ENCODE data around the gene GAS6. TPM values are rescaled to one million over a fixed set of nuclear protein-coding genes. Genes with fewer than 3 reads are reported as not detected.

GAS6 gene
- total and polyA plus RNA-seq, 9 of the 15 experiments (the other 6 are each of a cell fraction or from before 2014, with no cell fraction given), result 0.14 to 9.7 (median 4.7) TPM; not detected in 1

DNA sequence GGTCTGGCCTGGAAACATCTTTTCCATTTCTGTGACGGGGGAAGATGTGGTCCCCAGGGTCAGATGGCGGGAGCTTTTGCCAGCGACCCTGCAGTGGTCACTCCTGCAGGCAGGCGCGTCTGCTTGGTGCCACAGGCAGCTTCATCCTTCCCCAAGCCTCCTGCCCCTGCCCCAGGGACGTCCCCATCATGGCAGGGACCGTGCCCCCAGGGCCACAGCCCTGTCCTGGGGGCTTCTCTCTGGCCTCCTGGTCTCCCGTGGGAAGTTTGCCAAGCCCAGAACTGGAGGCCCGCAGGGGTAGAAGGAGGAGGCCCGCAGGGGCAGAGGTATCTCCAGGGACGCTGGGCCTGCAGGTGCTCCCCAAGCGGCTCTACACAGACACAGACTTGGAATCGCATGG lies 57.4 kb downstream of the GAS6 start:
- no peak overlapping the region for H3K27ac ChIP-seq (ENCODE audit: extremely low read depth, low read depth, low read length)
- no peaks in the 10 kb centered on the region for H4K20me1 ChIP-seq (replicated peaks; ENCODE audit: control insufficient read depth, insufficient read depth, low read length)
- FAIRE-seq, result no peak
- no peak overlapping the region for H3K4me2 ChIP-seq (ENCODE audit: insufficient read depth, low read length)
- ATAC-seq, result no peak
- no peak overlapping the region for H3K9ac ChIP-seq (ENCODE audit: insufficient read depth in 1 of 2, low read depth in 2 of 2, low read length in 2 of 2)
- CTCF ChIA-PET (ENCODE audit: low intra/inter-chr PET ratio), result no interaction called here
- WGBS (ENCODE audit: insufficient coverage, low coverage, missing lambda C conversion rate), result 4% methylated on average over 13 of the region's 13 CpGs
- in situ Hi-C loops (cut with MboI) (no loop called here), intact Hi-C loops (cut with micrococcal nuclease) (no loop called here)
- TF ChIP-seq FIP1L1 (IDR thresholded peaks at IDR 0.05; ENCODE audit: low read depth, low read length, poor library complexity, severe bottlenecking) (no peak), HNRNPH1 (optimal IDR thresholded peaks at IDR 0.05; ENCODE audit: low read depth, low read length) (no peak), CEBPB (tag; IDR thresholded peaks at IDR 0.05) (no peak), SIN3B (IDR thresholded peaks at IDR 0.05; ENCODE audit: low read depth) (no peak), PURB (CRISPR knock-in tag; IDR thresholded peaks at IDR 0.05; ENCODE audit: low read depth) (no peak)
- TF ChIP-seq, protein P1, sequence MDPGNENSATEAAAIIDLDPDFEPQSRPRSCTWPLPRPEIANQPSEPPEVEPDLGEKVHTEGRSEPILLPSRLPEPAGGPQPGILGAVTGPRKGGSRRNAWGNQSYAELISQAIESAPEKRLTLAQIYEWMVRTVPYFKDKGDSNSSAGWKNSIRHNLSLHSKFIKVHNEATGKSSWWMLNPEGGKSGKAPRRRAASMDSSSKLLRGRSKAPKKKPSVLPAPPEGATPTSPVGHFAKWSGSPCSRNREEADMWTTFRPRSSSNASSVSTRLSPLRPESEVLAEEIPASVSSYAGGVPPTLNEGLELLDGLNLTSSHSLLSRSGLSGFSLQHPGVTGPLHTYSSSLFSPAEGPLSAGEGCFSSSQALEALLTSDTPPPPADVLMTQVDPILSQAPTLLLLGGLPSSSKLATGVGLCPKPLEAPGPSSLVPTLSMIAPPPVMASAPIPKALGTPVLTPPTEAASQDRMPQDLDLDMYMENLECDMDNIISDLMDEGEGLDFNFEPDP (CRISPR knock-in tag; IDR thresholded peaks at IDR 0.05), result no peak
- TF ChIP-seq, protein P2, sequence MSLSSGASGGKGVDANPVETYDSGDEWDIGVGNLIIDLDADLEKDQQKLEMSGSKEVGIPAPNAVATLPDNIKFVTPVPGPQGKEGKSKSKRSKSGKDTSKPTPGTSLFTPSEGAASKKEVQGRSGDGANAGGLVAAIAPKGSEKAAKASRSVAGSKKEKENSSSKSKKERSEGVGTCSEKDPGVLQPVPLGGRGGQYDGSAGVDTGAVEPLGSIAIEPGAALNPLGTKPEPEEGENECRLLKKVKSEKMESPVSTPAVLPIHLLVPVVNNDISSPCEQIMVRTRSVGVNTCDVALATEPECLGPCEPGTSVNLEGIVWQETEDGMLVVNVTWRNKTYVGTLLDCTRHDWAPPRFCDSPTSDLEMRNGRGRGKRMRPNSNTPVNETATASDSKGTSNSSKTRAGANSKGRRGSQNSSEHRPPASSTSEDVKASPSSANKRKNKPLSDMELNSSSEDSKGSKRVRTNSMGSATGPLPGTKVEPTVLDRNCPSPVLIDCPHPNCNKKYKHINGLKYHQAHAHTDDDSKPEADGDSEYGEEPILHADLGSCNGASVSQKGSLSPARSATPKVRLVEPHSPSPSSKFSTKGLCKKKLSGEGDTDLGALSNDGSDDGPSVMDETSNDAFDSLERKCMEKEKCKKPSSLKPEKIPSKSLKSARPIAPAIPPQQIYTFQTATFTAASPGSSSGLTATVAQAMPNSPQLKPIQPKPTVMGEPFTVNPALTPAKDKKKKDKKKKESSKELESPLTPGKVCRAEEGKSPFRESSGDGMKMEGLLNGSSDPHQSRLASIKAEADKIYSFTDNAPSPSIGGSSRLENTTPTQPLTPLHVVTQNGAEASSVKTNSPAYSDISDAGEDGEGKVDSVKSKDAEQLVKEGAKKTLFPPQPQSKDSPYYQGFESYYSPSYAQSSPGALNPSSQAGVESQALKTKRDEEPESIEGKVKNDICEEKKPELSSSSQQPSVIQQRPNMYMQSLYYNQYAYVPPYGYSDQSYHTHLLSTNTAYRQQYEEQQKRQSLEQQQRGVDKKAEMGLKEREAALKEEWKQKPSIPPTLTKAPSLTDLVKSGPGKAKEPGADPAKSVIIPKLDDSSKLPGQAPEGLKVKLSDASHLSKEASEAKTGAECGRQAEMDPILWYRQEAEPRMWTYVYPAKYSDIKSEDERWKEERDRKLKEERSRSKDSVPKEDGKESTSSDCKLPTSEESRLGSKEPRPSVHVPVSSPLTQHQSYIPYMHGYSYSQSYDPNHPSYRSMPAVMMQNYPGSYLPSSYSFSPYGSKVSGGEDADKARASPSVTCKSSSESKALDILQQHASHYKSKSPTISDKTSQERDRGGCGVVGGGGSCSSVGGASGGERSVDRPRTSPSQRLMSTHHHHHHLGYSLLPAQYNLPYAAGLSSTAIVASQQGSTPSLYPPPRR (CRISPR knock-in tag; IDR thresholded peaks at IDR 0.05; ENCODE audit: borderline replicate concordance), result no peak
- TF ChIP-seq, protein P3, sequence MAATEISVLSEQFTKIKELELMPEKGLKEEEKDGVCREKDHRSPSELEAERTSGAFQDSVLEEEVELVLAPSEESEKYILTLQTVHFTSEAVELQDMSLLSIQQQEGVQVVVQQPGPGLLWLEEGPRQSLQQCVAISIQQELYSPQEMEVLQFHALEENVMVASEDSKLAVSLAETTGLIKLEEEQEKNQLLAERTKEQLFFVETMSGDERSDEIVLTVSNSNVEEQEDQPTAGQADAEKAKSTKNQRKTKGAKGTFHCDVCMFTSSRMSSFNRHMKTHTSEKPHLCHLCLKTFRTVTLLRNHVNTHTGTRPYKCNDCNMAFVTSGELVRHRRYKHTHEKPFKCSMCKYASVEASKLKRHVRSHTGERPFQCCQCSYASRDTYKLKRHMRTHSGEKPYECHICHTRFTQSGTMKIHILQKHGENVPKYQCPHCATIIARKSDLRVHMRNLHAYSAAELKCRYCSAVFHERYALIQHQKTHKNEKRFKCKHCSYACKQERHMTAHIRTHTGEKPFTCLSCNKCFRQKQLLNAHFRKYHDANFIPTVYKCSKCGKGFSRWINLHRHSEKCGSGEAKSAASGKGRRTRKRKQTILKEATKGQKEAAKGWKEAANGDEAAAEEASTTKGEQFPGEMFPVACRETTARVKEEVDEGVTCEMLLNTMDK (IDR thresholded peaks at IDR 0.05; ENCODE audit: borderline replicate concordance, insufficient read depth, low read depth, low read length, poor library complexity, severe bottlenecking), result no peak
- H3K4me1 ChIP-seq (replicated peaks in 1 of 2; ENCODE audit: control insufficient read depth in 2 of 2, insufficient read depth in 2 of 2, low read length in 2 of 2), result peaks cover 0 to 20% of the 10 kb centered on the region in 2 experiments; a peak in 2 of 5 replicates
- H3K9me3 ChIP-seq (replicated peaks; ENCODE audit: control insufficient read depth, insufficient read depth, low read depth, low read length), result peaks cover 4% of the 10 kb centered on the region; the same call in 1 of the 2 replicates
- H2AFZ ChIP-seq (ENCODE audit: low read depth, low read length), result no peak overlapping the region
- no peaks in the 10 kb centered on the region for H3K79me2 ChIP-seq (ENCODE audit: control insufficient read depth, insufficient read depth, low read length)
- BruUV-seq (replicated peaks), result no TSS peak
- H3K36me3 ChIP-seq (ENCODE audit: control insufficient read depth, insufficient read depth, low read length), result no peaks in the 10 kb centered on the region
- no peak overlapping the region for H3K4me3 ChIP-seq
- no peak for DNase-seq (ENCODE audit: extremely low read depth in 1 of 4, low spot score in 3 of 4)
- POLR2A ChIA-PET, result interaction anchor here (1.0 kb wide), 1 partner anchor 141 kb away, joined by 4 read pairs; no protein-coding TSS in a partner anchor
- H3K9me1 ChIP-seq (ENCODE audit: control insufficient read depth, insufficient read depth, low read length), result no peaks in the 10 kb centered on the region
- H3K27me3 ChIP-seq (ENCODE audit: control insufficient read depth in 2 of 2, insufficient read depth in 2 of 2, low read length in 2 of 2), result peaks cover 5 to 37% of the 10 kb centered on the region in 2 experiments; a peak in 4 of 5 replicates

All from K562 (cell line).